NT2/D1 (cell line): ENCODE data around the gene RO60.

Experiments
- SUZ12 ChIP-seq: IDR thresholded peaks from 2 replicates; pipeline ENCODE4 v1.6.1; 2011; ENCODE audit not compliant: insufficient read length, insufficient read depth; ENCODE audit errors: extremely low read depth
- YY1 ChIP-seq: IDR thresholded peaks from 2 replicates; pipeline ENCODE4 v1.6.1; 2011; ENCODE audit not compliant: insufficient read length, insufficient read depth
- ZNF274 ChIP-seq: IDR thresholded peaks from 2 replicates; pipeline ENCODE4 v1.6.1; 2011; ENCODE audit warnings: mild to moderate bottlenecking, low read depth, low read length

DNA sequence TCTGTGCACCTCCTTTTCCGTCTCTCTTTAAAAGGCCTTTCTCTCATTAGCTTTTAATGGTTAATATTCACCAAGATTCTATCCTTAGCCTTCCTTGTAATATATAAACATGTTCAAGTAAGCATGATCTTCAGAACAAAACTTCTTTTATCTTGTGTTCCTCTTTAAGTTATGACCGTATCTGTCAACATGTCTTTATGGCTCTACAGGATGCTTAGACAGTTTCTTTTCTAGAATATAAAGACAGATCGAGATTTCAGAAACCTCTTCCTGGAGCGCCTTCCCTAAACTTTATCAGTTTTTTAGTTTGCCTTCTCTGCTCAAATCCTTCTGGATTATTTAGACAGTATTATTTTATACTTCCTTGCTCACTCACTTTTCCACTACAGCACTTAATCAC is 7.2 kb downstream of the RO60 start:
- TF ChIP-seq ZNF274 (no peak), SUZ12 (no peak), YY1 (no peak)
